Activated CD4-positive, alpha-beta memory T cell treated with anti-CD3 and anti-CD28 coated beads for 36 hours (primary cell): ENCODE results near the gene TNS4. TPM values are rescaled to one million over a fixed set of nuclear protein-coding genes. Genes with fewer than 3 reads are reported as not detected.

Experiments
- CTCF ChIA-PET: fragments of 350-600 bp; sonication (Branson Sonifier 250); formaldehyde crosslinking; loops from one replicate; lab custom pipeline; 2021; ENCODE audit warnings: antibody characterized with exemption, inconsistent platforms; lab: Charles Lee
- POLR2A ChIA-PET: fragments of 350-600 bp; sonication (Branson Sonifier 250); formaldehyde crosslinking; loops from one replicate; lab custom pipeline; 2021; ENCODE audit warnings: antibody characterized with exemption; lab: Charles Lee
- DNase-seq: peaks from one replicate; pipeline ENCODE4 v3.0.0-alpha.2; 2020
- H3K27ac Mint-ChIP-seq: one replicate; pipeline ENCODE4 v1.8.0; 2021; ENCODE audit warnings: mixed read lengths
- H3K27me3 Mint-ChIP-seq: one replicate; pipeline ENCODE4 v1.8.0; 2021; ENCODE audit warnings: mixed read lengths
- H3K36me3 Mint-ChIP-seq: one replicate; pipeline ENCODE4 v1.8.0; 2021; ENCODE audit warnings: mixed read lengths
- H3K4me1 Mint-ChIP-seq: one replicate; pipeline ENCODE4 v1.8.0; 2021; ENCODE audit warnings: low read depth, mixed read lengths
- H3K4me3 Mint-ChIP-seq: one replicate; pipeline ENCODE4 v1.8.0; 2021; ENCODE audit warnings: mild to moderate bottlenecking, mixed read lengths
- H3K9me3 Mint-ChIP-seq: one replicate; pipeline ENCODE4 v1.8.0; 2021; ENCODE audit warnings: mixed read lengths
- intact Hi-C: fragments of 100-400 bp; cut with micrococcal nuclease; formaldehyde crosslinking; loops from one replicate; pipeline ENCODE4 v1.15.1; 2023
- total RNA-seq, 2 experiments: library from RNA; stranded (reverse); gene quantifications; one replicate each; pipeline ENCODE4 v1.2.3, GENCODE V29; 2021

TNS4 gene
- total RNA-seq, 2 experiments from 2014 or later = 14.5 to 15.2 TPM

DNA sequence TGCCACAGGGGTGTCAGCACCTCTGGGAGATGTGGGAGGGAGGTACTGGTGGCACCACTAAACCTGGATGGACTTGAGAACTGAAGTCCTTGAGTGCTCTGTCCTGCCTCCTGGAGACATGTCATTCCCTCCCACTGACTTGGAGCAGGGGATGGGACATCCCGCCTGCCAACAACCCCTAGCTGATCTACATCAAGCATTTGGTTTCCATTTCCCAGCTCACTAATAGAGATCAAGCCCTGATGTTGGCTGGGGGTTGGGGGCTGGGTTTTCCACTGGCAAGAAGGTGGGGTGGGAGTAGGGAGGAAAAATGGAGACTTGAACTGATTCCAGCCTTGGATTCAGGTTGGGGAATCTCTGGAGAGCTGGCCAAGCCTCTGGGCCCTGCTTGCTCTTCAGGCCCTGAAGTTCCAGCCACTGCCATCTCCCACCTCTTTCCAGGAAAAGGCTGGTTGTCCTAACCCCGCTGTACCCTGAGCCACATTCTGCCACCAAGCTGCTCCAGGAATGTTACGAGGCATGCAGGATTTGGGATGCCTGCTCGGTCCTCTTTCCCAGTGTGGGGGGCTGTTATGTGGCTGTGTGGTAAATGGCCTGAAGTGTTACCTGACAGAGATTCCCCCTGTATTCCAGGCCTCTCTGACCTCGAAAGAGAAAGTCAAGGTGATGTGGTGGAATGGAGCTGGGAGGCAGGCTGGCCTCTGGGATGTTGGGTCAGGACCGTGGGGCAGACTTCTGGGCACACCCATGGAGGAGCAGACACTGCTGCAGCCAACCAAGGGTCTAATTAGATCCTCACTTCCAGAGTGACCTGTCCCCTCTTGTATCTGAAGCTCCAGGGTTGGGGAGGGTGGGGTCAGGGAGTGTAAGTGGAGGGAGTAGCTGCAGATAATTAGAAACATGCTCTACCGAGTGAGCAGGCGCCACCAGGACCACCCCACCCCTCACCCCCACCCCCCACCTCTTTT, 41.5 kb downstream of the TNS4 start:
- Mint-ChIP-seq H3K36me3 (peaks cover 1% of the 10 kb centered on the region), H3K9me3 (no peaks in the 10 kb centered on the region), H3K4me1 (no peaks in the 10 kb centered on the region), H3K27me3 (no peaks in the 10 kb centered on the region), H3K27ac (no peak overlapping the region), H3K4me3 (no peak overlapping the region)
- no peak for DNase-seq
- ChIA-PET CTCF (interaction anchor here (0.6 to 1.1 kb wide), 3 partner anchors 31 to 99 kb away, joined by 3 read pairs; no protein-coding TSS in a partner anchor), POLR2A (no interaction called here)
- intact Hi-C loops = no loop called here

DNA sequence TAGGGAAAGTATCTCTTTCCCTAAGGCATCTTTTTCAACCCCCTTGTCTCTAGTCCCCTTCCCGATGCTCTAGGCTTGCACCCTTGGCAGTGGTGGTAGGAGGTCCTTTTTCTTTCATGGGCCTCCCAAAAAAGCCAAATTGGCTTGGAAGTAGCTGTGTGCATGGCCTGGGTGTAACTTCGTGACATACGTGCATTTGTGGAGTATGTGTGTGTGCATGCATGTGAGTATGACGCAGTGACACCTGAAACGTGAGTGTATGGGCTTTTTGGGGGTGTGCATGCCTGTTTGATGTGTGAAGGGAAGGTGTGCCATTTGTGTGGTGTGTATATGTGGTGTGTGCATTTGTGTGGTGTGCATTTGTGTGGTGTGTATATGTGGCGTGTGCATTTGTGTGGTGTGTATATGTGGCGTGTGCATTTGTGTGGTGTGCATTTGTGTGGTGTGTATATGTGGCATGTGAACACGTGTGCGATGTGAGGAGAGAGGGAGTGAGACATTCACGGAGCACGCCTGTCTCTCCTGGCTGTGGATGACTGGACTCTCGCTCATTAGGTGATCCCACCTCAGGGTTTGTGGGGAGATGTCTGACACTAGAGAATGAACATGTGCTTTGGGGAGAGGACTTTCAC, 42.5 kb downstream of the TNS4 start:
- Mint-ChIP-seq H3K4me1 (no peaks in the 10 kb centered on the region), H3K4me3 (no peak overlapping the region), H3K27me3 (no peaks in the 10 kb centered on the region), H3K36me3 (peaks cover 1% of the 10 kb centered on the region), H3K27ac (no peak overlapping the region), H3K9me3 (no peaks in the 10 kb centered on the region)
- intact Hi-C loops = no loop called here
- ChIA-PET CTCF (interaction anchor here (1.1 kb wide), 1 partner anchor 74 kb away, joined by 3 read pairs; no protein-coding TSS in a partner anchor), POLR2A (no interaction called here)
- DNase-seq = no peak

DNA sequence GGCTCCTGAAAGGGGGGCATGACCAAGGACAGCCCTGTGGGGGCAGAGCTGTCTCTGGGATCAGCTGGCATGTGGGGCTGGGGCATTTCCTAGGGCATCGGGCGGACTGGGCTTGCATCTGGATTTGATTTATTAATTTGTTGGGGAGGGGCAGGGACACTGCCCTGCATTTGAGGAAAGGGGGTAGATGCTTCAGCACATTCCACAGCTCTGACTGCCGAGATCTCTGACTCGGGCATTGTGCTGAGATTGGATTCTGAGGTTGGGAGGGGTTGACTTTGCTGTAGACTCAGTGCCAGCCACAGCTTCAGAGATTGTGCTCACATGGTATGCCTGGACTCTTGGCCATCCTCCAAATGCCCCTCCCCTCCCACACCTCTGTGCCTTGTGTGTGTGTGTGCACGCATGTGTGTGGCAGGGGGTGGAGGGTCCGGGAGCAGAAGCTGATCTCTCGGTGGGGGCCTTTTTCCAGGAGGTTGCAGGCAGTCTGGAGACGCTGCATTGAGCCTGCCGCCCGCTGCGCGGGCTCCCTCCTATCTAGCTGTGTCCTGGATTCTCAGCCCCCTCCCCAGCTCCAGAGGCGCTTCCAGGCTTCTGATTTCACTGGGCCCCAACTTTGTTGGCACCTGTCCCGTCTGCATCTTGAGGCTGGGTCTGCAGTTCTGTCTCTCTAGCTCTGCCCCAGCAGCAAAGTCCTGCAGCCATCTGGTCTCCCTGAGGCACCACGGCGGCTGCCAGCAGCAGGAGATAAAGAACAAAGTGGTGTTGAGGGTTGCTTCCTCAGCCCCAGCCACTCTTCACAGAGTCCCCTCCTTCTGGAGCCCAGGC, 43.2 kb downstream of the TNS4 start:
- Mint-ChIP-seq H3K36me3 (peaks cover 1% of the 10 kb centered on the region), H3K27ac (no peak overlapping the region), H3K9me3 (no peaks in the 10 kb centered on the region), H3K4me1 (no peaks in the 10 kb centered on the region), H3K27me3 (no peaks in the 10 kb centered on the region), H3K4me3 (no peak overlapping the region)
- POLR2A ChIA-PET = no interaction called here
- CTCF ChIA-PET = interaction anchor here (0.6 to 1.1 kb wide), 2 partner anchors 15 to 75 kb away, joined by 3 read pairs; partner anchors contain the start of gene IGFBP4
- DNase-seq = no peak
- intact Hi-C loops = no loop called here

DNA sequence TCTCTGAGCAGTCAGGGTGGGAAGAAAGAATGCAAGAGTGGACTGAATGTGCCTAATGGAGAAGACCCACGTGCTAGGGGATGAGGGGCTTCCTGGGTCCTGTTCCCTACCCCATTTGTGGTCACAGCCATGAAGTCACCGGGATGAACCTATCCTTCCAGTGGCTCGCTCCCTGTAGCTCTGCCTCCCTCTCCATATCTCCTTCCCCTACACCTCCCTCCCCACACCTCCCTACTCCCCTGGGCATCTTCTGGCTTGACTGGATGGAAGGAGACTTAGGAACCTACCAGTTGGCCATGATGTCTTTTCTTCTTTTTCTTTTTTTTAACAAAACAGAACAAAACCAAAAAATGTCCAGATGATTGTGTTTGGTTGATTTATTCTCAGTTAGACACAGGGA, 44.1 kb downstream of the TNS4 start:
- intact Hi-C loops = no loop called here
- peaks cover 2% of the 10 kb centered on the region for H3K4me1 Mint-ChIP-seq
- H3K9me3 Mint-ChIP-seq = no peaks in the 10 kb centered on the region
- H3K36me3 Mint-ChIP-seq = peaks cover 1% of the 10 kb centered on the region
- POLR2A ChIA-PET = no interaction called here
- no peak overlapping the region for H3K4me3 Mint-ChIP-seq
- DNase-seq = no peak
- CTCF ChIA-PET = interaction anchor here (1.7 to 4.0 kb wide), 2 partner anchors 18 to 103 kb away, joined by 4 to 24 read pairs; no protein-coding TSS in a partner anchor
- no peak overlapping the region for H3K27ac Mint-ChIP-seq
- H3K27me3 Mint-ChIP-seq = no peaks in the 10 kb centered on the region

DNA sequence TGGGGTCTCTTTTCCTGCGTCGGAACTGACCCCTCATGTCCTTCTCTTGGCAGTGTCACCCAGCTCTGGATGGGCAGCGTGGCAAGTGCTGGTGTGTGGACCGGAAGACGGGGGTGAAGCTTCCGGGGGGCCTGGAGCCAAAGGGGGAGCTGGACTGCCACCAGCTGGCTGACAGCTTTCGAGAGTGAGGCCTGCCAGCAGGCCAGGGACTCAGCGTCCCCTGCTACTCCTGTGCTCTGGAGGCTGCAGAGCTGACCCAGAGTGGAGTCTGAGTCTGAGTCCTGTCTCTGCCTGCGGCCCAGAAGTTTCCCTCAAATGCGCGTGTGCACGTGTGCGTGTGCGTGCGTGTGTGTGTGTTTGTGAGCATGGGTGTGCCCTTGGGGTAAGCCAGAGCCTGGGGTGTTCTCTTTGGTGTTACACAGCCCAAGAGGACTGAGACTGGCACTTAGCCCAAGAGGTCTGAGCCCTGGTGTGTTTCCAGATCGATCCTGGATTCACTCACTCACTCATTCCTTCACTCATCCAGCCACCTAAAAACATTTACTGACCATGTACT, 44.9 kb downstream of the TNS4 start:
- Mint-ChIP-seq H3K36me3 (peaks cover 1% of the 10 kb centered on the region), H3K27me3 (no peaks in the 10 kb centered on the region), H3K27ac (no peak overlapping the region), H3K9me3 (no peaks in the 10 kb centered on the region), H3K4me3 (no peak overlapping the region), H3K4me1 (peaks cover 7% of the 10 kb centered on the region)
- POLR2A ChIA-PET = interaction anchor here (1.4 kb wide), 1 partner anchor 9 kb away, joined by 6 read pairs; no protein-coding TSS in a partner anchor
- intact Hi-C loops = no loop called here
- no peak for DNase-seq
- CTCF ChIA-PET = interaction anchor here (0.8 to 4.0 kb wide), 4 partner anchors 10 to 104 kb away, joined by 4 to 24 read pairs (median 6); no protein-coding TSS in a partner anchor

DNA sequence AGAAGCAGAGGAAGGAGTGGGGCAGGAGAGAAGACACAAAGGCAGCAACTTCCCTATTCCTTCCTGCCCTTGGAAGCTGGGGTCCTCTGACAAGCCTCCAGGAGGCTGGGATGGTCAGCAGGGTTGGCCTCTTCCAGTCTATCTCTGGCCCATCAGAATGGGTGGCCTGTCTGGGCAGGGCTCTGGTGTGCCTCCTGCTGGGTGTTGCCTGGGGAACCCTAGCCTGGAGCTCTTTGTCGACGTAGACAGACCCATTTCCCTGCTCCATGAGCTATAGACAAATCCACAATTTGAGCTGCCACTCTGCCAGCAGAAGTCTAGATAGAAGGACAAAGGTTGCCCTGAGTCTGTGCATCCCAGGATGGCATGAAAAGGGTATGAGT, 46.8 kb downstream of the TNS4 start:
- POLR2A ChIA-PET = no interaction called here
- Mint-ChIP-seq H3K4me1 (peaks cover 7% of the 10 kb centered on the region), H3K27ac (no peak overlapping the region)

DNA sequence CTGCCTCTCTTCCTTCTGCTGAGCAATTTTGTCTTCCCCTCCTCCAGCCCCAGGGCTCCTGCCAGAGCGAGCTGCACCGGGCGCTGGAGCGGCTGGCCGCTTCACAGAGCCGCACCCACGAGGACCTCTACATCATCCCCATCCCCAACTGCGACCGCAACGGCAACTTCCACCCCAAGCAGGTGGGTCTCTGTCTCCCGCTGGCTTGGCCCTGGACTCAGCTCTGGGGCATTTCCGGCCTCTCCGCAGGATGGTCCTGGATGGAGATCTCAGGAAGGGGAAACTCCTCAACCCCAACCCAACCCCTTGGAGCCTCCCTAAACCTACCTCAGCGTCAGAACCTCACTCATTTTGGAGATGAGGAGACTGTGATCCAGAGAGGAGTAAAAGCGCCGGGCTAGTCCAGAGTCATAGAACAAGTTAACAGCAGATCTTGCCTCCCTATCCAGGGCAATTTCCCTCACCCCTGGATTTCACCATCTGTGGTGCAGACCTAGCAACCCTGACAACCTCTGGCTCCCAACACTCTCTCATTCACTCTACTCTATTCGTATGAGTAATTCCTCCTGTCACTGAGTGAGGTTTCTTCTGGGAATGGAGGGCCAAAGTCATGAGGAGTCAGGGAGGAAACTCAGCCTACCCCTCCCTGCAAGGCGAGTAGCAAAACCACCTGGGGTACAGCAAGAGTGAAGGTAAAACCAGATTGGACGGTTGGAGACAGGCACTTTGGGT, 47.4 kb downstream of the TNS4 start:
- H3K4me3 Mint-ChIP-seq = no peak overlapping the region
- intact Hi-C loops = no loop called here
- no peaks in the 10 kb centered on the region for H3K9me3 Mint-ChIP-seq
- ChIA-PET POLR2A (no interaction called here), CTCF (interaction anchor here (2.0 to 4.0 kb wide), 2 partner anchors 22 to 79 kb away, joined by 8 to 24 read pairs; no protein-coding TSS in a partner anchor)
- H3K27me3 Mint-ChIP-seq = no peaks in the 10 kb centered on the region
- no peak for DNase-seq
- H3K4me1 Mint-ChIP-seq = peaks cover 7% of the 10 kb centered on the region
- peaks cover 1% of the 10 kb centered on the region for H3K36me3 Mint-ChIP-seq
- H3K27ac Mint-ChIP-seq = peak overlapping the region; percentile 33

More for the DNA sequence above, 46.8 kb downstream of the TNS4 start:
- Mint-ChIP-seq H3K27me3 (no peaks in the 10 kb centered on the region), H3K36me3 (peaks cover 1% of the 10 kb centered on the region), H3K9me3 (no peaks in the 10 kb centered on the region), H3K4me3 (no peak overlapping the region)
- DNase-seq = no peak
- CTCF ChIA-PET = interaction anchor here (1.0 to 4.0 kb wide), 5 partner anchors 11 to 96 kb away, joined by 3 to 24 read pairs (median 5); no protein-coding TSS in a partner anchor
- intact Hi-C loops = no loop called here

DNA sequence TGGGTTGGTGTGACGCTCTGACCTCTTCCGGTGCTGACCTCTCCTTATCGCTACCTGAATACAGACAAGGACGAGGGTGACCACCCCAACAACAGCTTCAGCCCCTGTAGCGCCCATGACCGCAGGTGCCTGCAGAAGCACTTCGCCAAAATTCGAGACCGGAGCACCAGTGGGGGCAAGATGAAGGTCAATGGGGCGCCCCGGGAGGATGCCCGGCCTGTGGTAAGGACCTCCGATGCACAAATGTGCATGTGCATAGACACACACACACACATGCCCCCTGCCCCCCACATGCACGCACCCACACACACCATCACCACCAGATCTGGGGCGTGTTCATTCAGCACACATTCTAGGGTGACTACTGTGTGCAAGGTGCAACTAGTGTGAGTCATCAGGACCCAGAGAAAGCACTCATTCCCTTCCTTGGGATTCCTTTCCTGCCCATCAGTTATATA, 48.5 kb downstream of the TNS4 start:
- intact Hi-C loops = no loop called here
- ChIA-PET POLR2A (no interaction called here), CTCF (no interaction called here)
- H3K36me3 Mint-ChIP-seq = peaks cover 1% of the 10 kb centered on the region
- H3K27ac Mint-ChIP-seq = no peak overlapping the region
- no peak overlapping the region for H3K4me3 Mint-ChIP-seq
- H3K9me3 Mint-ChIP-seq = no peaks in the 10 kb centered on the region
- no peak for DNase-seq
- no peaks in the 10 kb centered on the region for H3K27me3 Mint-ChIP-seq
- H3K4me1 Mint-ChIP-seq = peaks cover 18% of the 10 kb centered on the region

DNA sequence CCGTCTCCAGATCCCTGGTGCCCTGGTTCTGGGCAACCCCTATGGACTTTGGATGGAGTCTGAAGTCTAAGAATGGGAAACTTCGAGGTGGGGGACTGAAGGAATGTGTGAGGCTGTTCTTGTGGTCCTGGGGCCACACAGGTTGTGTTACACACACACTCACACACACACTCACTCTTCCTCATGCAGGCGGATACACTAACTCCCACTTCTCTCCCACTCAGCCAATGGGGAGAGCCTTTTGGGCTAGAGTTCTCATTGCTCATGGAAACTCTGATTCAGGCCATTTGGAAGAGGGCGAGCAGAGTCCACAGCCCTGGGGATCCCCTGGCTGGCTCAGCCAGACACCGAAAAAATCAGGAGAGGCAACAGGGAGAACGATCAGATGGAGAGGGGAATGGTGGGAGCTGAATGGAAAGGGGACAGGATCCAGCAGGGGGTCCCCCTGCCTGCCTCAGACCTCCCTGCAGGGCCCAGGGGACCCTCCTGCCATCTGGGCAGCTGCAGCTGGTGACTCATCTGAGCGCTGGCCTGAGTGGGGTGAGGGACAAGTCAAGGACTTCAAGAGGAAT, 49.1 kb downstream of the TNS4 start:
- H3K9me3 Mint-ChIP-seq = no peaks in the 10 kb centered on the region
- no peaks in the 10 kb centered on the region for H3K27me3 Mint-ChIP-seq
- CTCF ChIA-PET = interaction anchor here (0.7 to 3.4 kb wide), 3 partner anchors 26 to 108 kb away, joined by 3 to 16 read pairs (median 6); no protein-coding TSS in a partner anchor
- DNase-seq = peak; percentile 41
- intact Hi-C loops = no loop called here
- H3K4me1 Mint-ChIP-seq = peaks cover 23% of the 10 kb centered on the region
- H3K36me3 Mint-ChIP-seq = peaks cover 1% of the 10 kb centered on the region
- peak overlapping the region; percentile 39 for H3K27ac Mint-ChIP-seq
- POLR2A ChIA-PET = no interaction called here
- no peak overlapping the region for H3K4me3 Mint-ChIP-seq

DNA sequence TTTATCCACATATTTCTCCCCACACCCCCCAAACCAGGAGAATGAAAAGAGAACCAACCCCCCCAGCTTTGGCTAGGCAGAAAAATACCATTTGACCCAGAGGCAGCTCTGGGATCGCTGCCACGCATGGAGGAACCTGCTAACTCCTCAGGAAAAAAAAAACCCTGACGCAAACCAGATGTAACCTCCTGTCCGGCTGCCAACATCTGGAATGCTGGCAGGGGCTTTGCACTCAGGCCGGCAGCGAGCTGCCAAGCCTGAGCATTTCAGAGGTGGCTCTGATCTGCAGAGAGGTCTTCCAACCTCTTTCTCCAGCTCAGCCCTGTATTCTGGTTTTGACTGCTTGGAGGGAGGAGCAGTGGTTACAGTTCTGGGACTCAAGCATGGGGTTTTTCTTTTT, 50.0 kb downstream of the TNS4 start:
- H3K27ac Mint-ChIP-seq = no peak overlapping the region
- intact Hi-C loops = no loop called here
- ChIA-PET POLR2A (no interaction called here), CTCF (interaction anchor here (1.5 to 5.8 kb wide), 4 partner anchors 82 to 109 kb away, joined by 6 to 42 read pairs (median 11); no protein-coding TSS in a partner anchor)
- peaks cover 1% of the 10 kb centered on the region for H3K36me3 Mint-ChIP-seq
- H3K9me3 Mint-ChIP-seq = no peaks in the 10 kb centered on the region
- no peak for DNase-seq
- H3K4me1 Mint-ChIP-seq = peaks cover 26% of the 10 kb centered on the region
- H3K27me3 Mint-ChIP-seq = no peaks in the 10 kb centered on the region
- no peak overlapping the region for H3K4me3 Mint-ChIP-seq
